ENCODE data around the gene TMEM51. TPM values are rescaled to one million over a fixed set of nuclear protein-coding genes. Genes with fewer than 3 reads are reported as not detected.
"Not testable (repeated sequence)": the region's sequence is repeated elsewhere in the genome, so short reads cannot be mapped to it uniquely, and the experiment has no call there.

The TMEM51 gene
- total RNA-seq, 2 experiments from 2014 or later = 0.14 to 0.15 TPM

DNA sequence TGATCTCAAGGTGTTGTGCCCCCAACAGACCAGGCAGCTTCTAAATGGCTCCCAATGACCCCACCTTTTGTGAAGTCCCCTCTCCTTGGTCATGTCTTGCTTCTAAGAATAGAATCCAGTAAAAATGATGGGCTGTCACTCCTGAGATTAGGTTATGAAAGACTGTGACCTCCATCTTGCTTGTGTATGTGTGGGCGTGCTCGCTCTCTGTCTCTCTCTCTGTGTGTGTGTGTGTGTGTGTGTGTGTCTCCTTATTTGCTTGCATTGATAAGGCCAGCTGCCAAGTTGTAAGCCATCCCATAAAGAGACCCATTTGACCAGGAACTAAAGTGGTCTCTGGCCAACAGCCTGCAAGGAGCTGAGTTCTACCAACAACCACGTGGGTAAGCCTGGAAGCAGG is 22.9 kb upstream of the TMEM51 start:
- intact Hi-C loops (cut with micrococcal nuclease) = no loop called here
- peaks cover 4% of the 10 kb centered on the region for H3K9me3 Mint-ChIP-seq
- no peak overlapping the region for H3K4me3 Mint-ChIP-seq
- H3K36me3 Mint-ChIP-seq (ENCODE audit: low read depth) = no peaks in the 10 kb centered on the region
- H3K27ac Mint-ChIP-seq = no peak overlapping the region
- CTCF ChIA-PET = interaction anchor here (0.6 to 3.5 kb wide), 4 partner anchors 142 to 795 kb away, joined by 3 to 58 read pairs (median 24); no protein-coding TSS in a partner anchor
- DNase-seq = no peak
- peaks cover 25% of the 10 kb centered on the region for H3K27me3 Mint-ChIP-seq (ENCODE audit: low read depth)
- no peaks in the 10 kb centered on the region for H3K4me1 Mint-ChIP-seq (ENCODE audit: low read depth)

- DNase-seq = no peak
- no peaks in the 10 kb centered on the region for H3K36me3 Mint-ChIP-seq (ENCODE audit: low read depth)
- intact Hi-C loops (cut with micrococcal nuclease) = no loop called here
- no peak overlapping the region for H3K4me3 Mint-ChIP-seq
- peaks cover 42% of the 10 kb centered on the region for H3K27me3 Mint-ChIP-seq (ENCODE audit: low read depth)
- CTCF ChIA-PET = interaction anchor here (1.8 kb wide), 1 partner anchor 171 kb away, joined by 6 read pairs; no protein-coding TSS in a partner anchor
- peaks cover 4% of the 10 kb centered on the region for H3K9me3 Mint-ChIP-seq
- H3K27ac Mint-ChIP-seq = no peak overlapping the region
- H3K4me1 Mint-ChIP-seq (ENCODE audit: low read depth) = no peaks in the 10 kb centered on the region
Measured at GRCh38 chr1:15132965-15133364, 20.6 kb upstream of the TMEM51 start.

- intact Hi-C loops (cut with micrococcal nuclease) = no loop called here
- no peak for DNase-seq
- H3K27ac Mint-ChIP-seq = no peak overlapping the region
- no peaks in the 10 kb centered on the region for H3K36me3 Mint-ChIP-seq (ENCODE audit: low read depth)
- no peak overlapping the region for H3K4me3 Mint-ChIP-seq
- H3K4me1 Mint-ChIP-seq (ENCODE audit: low read depth) = no peaks in the 10 kb centered on the region
- CTCF ChIA-PET = interaction anchor here (0.6 to 1.8 kb wide), 2 partner anchors 170 to 257 kb away, joined by 4 to 6 read pairs; no protein-coding TSS in a partner anchor
- peaks cover 52% of the 10 kb centered on the region for H3K27me3 Mint-ChIP-seq (ENCODE audit: low read depth)
- H3K9me3 Mint-ChIP-seq = peaks cover 4% of the 10 kb centered on the region
Measured at GRCh38 chr1:15134285-15134684, 19.3 kb upstream of the TMEM51 start.

- H3K27me3 Mint-ChIP-seq (ENCODE audit: low read depth) = peaks cover 58% of the 10 kb centered on the region
- H3K4me1 Mint-ChIP-seq (ENCODE audit: low read depth); CTCF ChIA-PET; DNase-seq; H3K27ac Mint-ChIP-seq; H3K9me3 Mint-ChIP-seq; H3K36me3 Mint-ChIP-seq (ENCODE audit: low read depth); H3K4me3 Mint-ChIP-seq; intact Hi-C loops (cut with micrococcal nuclease): not testable (repeated sequence)
Measured at GRCh38 chr1:15135604-15136003, 17.9 kb upstream of the TMEM51 start.

GRCh38 chr1:15137809-15138208 is 15.7 kb upstream of the TMEM51 start:
- no peak overlapping the region for H3K27ac Mint-ChIP-seq
- DNase-seq = no peak
- no peaks in the 10 kb centered on the region for H3K9me3 Mint-ChIP-seq
- H3K4me1 Mint-ChIP-seq (ENCODE audit: low read depth) = peaks cover 2% of the 10 kb centered on the region
- H3K4me3 Mint-ChIP-seq = no peak overlapping the region
- intact Hi-C loops (cut with micrococcal nuclease) = no loop called here
- CTCF ChIA-PET = interaction anchor here (1.2 kb wide), 1 partner anchor 9 kb away, joined by 6 read pairs; no protein-coding TSS in a partner anchor
- peaks cover 65% of the 10 kb centered on the region for H3K27me3 Mint-ChIP-seq (ENCODE audit: low read depth)
- no peaks in the 10 kb centered on the region for H3K36me3 Mint-ChIP-seq (ENCODE audit: low read depth)

- CTCF ChIA-PET = interaction anchor here (0.6 to 1.6 kb wide), 2 partner anchors 11 to 360 kb away, joined by 3 to 11 read pairs; no protein-coding TSS in a partner anchor
- intact Hi-C loops (cut with micrococcal nuclease) = no loop called here
- peaks cover 2% of the 10 kb centered on the region for H3K4me1 Mint-ChIP-seq (ENCODE audit: low read depth)
Measured at GRCh38 chr1:15139654-15140350, 13.7 kb upstream of the TMEM51 start.

GRCh38 chr1:15141935-15142539 is 11.5 kb upstream of the TMEM51 start:
- H3K27me3 Mint-ChIP-seq (ENCODE audit: low read depth) = peaks cover 53% of the 10 kb centered on the region
- no peaks in the 10 kb centered on the region for H3K36me3 Mint-ChIP-seq (ENCODE audit: low read depth)
- H3K9me3 Mint-ChIP-seq = no peaks in the 10 kb centered on the region
- peaks cover 2% of the 10 kb centered on the region for H3K4me1 Mint-ChIP-seq (ENCODE audit: low read depth)
- H3K27ac Mint-ChIP-seq = no peak overlapping the region
- CTCF ChIA-PET = interaction anchor here (1.0 kb wide), 1 partner anchor 13 kb away, joined by 3 read pairs; no protein-coding TSS in a partner anchor
- intact Hi-C loops (cut with micrococcal nuclease) = no loop called here
- no peak overlapping the region for H3K4me3 Mint-ChIP-seq
- no peak for DNase-seq

More at GRCh38 chr1:15139654-15140350, 13.7 kb upstream of the TMEM51 start:
- DNase-seq = no peak
- H3K27me3 Mint-ChIP-seq (ENCODE audit: low read depth) = peaks cover 61% of the 10 kb centered on the region
- H3K36me3 Mint-ChIP-seq (ENCODE audit: low read depth) = no peaks in the 10 kb centered on the region
- no peak overlapping the region for H3K4me3 Mint-ChIP-seq
- H3K9me3 Mint-ChIP-seq = no peaks in the 10 kb centered on the region
- H3K27ac Mint-ChIP-seq = no peak overlapping the region

DNA sequence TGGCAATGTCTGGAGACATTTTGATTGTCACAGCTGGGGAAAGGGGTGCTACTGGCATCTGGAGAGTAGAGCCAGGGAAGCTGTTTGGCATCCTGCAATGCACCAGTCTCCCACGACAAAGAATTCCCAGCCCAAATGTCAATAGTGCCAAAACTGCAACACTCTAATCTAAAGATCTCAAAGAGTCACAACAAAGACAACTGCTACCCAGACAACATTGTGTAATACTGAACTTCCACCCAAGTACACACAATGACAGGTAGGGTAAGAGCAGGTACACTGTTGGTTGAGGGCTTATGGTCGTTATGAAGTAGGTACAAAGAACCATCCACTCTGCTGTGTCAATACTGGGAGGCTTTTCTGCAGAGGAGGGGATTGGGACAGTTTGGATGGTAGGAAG is 8.2 kb upstream of the TMEM51 start:
- H3K27me3 Mint-ChIP-seq (ENCODE audit: low read depth) = peaks cover 49% of the 10 kb centered on the region
- H3K9me3 Mint-ChIP-seq = no peaks in the 10 kb centered on the region
- no peaks in the 10 kb centered on the region for H3K36me3 Mint-ChIP-seq (ENCODE audit: low read depth)
- H3K4me3 Mint-ChIP-seq = no peak overlapping the region
- H3K4me1 Mint-ChIP-seq (ENCODE audit: low read depth) = peaks cover 2% of the 10 kb centered on the region
- no peak for DNase-seq
- CTCF ChIA-PET = interaction anchor here (1.6 kb wide), 1 partner anchor 8 kb away, joined by 6 read pairs; the partner anchor contains the start of gene TMEM51
- intact Hi-C loops (cut with micrococcal nuclease) = no loop called here
- H3K27ac Mint-ChIP-seq = no peak overlapping the region

- H3K4me3 Mint-ChIP-seq = no peak overlapping the region
- intact Hi-C loops (cut with micrococcal nuclease) = no loop called here
- no peak overlapping the region for H3K27ac Mint-ChIP-seq
- no peaks in the 10 kb centered on the region for H3K36me3 Mint-ChIP-seq (ENCODE audit: low read depth)
- DNase-seq = no peak
- peaks cover 51% of the 10 kb centered on the region for H3K27me3 Mint-ChIP-seq (ENCODE audit: low read depth)
- H3K4me1 Mint-ChIP-seq (ENCODE audit: low read depth) = peaks cover 2% of the 10 kb centered on the region
- CTCF ChIA-PET = no interaction called here
- no peaks in the 10 kb centered on the region for H3K9me3 Mint-ChIP-seq
Measured at GRCh38 chr1:15146142-15146680, 7.3 kb upstream of the TMEM51 start.

DNA sequence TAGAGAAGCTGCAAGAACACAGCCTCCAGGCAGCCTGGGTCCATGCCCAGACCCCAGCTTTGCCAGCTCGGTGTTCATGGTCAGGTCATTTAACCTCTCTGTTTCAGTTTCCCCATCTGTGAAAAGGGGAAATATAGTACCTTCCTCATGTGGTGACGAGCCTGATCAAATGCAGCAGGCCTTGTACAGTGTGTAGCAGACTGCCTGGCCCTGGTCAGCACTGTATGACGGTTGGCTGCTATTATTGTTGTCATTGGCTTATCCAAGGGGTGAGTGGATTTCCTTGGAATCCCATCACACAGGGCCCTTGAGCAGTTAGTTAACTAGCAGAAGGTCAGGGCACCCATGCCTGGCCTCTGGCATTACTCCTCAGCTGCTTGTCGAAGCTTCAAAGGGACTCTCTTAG is 6.6 kb upstream of the TMEM51 start:
- intact Hi-C loops (cut with micrococcal nuclease) = no loop called here
- no peak overlapping the region for H3K27ac Mint-ChIP-seq
- H3K9me3 Mint-ChIP-seq = no peaks in the 10 kb centered on the region
- peaks cover 55% of the 10 kb centered on the region for H3K27me3 Mint-ChIP-seq (ENCODE audit: low read depth)
- peaks cover 2% of the 10 kb centered on the region for H3K4me1 Mint-ChIP-seq (ENCODE audit: low read depth)
- CTCF ChIA-PET = no interaction called here
- DNase-seq = no peak
- H3K4me3 Mint-ChIP-seq = no peak overlapping the region
- H3K36me3 Mint-ChIP-seq (ENCODE audit: low read depth) = no peaks in the 10 kb centered on the region

- no peak overlapping the region for H3K27ac Mint-ChIP-seq
- CTCF ChIA-PET = interaction anchor here (0.6 kb wide), 1 partner anchor 21 kb away, joined by 3 read pairs; no protein-coding TSS in a partner anchor
- no peak for DNase-seq
- H3K36me3 Mint-ChIP-seq (ENCODE audit: low read depth) = no peaks in the 10 kb centered on the region
- peaks cover under 1% of the 10 kb centered on the region for H3K4me1 Mint-ChIP-seq (ENCODE audit: low read depth)
- intact Hi-C loops (cut with micrococcal nuclease) = no loop called here
- no peaks in the 10 kb centered on the region for H3K9me3 Mint-ChIP-seq
- peaks cover 55% of the 10 kb centered on the region for H3K27me3 Mint-ChIP-seq (ENCODE audit: low read depth)
- no peak overlapping the region for H3K4me3 Mint-ChIP-seq
Measured at GRCh38 chr1:15148004-15148403, 5.5 kb upstream of the TMEM51 start.

- CTCF ChIA-PET = interaction anchor here (0.7 kb wide), 1 partner anchor 123 kb away, joined by 3 read pairs; no protein-coding TSS in a partner anchor
- Mint-ChIP-seq H3K4me3 (no peak overlapping the region), H3K36me3 (ENCODE audit: low read depth) (no peaks in the 10 kb centered on the region), H3K27ac (no peak overlapping the region), H3K4me1 (ENCODE audit: low read depth) (peaks cover 4% of the 10 kb centered on the region), H3K9me3 (no peaks in the 10 kb centered on the region), H3K27me3 (ENCODE audit: low read depth) (peaks cover 54% of the 10 kb centered on the region)
- intact Hi-C loops (cut with micrococcal nuclease) = no loop called here
- DNase-seq = no peak
Measured at GRCh38 chr1:15148475-15148874, 5.1 kb upstream of the TMEM51 start.
